Subcutaneous adipose tissue (tissue), 4 donors: ENCODE data around the gene EXD3. TPM values are rescaled to one million over a fixed set of nuclear protein-coding genes. Genes with fewer than 3 reads are reported as not detected.

Experiments
- CTCF ChIP-seq: fragments of 450-650 bp; IDR thresholded peaks from one replicate; pipeline ENCODE4 v1.5.1; 2016; ENCODE audit warnings: low read depth, mild to moderate bottlenecking, control low read depth, antibody characterized with exemption, moderate library complexity
- total RNA-seq, 4 donors: library from RNA; depleted of rRNA; stranded (reverse); fragments of >200 nt; gene quantifications; one replicate each; pipeline ENCODE4 v1.1.0, GENCODE V29; 2016

EXD3 gene
- total RNA-seq, 4 donors from 2014 or later: 7.5 to 44.6 (median 10.5) TPM

- no peak for TF ChIP-seq CTCF
Measured at GRCh38 chr9:137307255-137308056, 115.5 kb downstream of the EXD3 start.

- TF ChIP-seq CTCF: no peak
Measured at GRCh38 chr9:137306850-137307254, 116.1 kb downstream of the EXD3 start.

GRCh38 chr9:137306066-137306849 lies 116.7 kb downstream of the EXD3 start:
- TF ChIP-seq CTCF: no peak

GRCh38 chr9:137305798-137306065 lies 117.2 kb downstream of the EXD3 start:
- TF ChIP-seq CTCF: no peak

GRCh38 chr9:137305060-137305797 lies 117.7 kb downstream of the EXD3 start:
- TF ChIP-seq CTCF: no peak

GRCh38 chr9:137304383-137305059 lies 118.4 kb downstream of the EXD3 start:
- TF ChIP-seq CTCF: no peak
